Lung (tissue), 12 donors: ENCODE results near the gene HIVEP1. TPM values are rescaled to one million over a fixed set of nuclear protein-coding genes. Genes with fewer than 3 reads are reported as not detected.
"Not testable (repeated sequence)": the region's sequence is repeated elsewhere in the genome, so short reads cannot be mapped to it uniquely, and the experiment has no call there.

ENCODE experiments used
- ATAC-seq: fragments of 200-7000 bp; cut with Tn5 transposase; one replicate; pipeline ENCODE4 v1.9.1; 2020; ENCODE audit warnings: moderate number of reproducible peaks; ENCODE audit not compliant: insufficient read depth, low FRiP score
- DNase-seq, 3 donors: peaks; one replicate each; pipeline ENCODE4 v3.0.0-alpha.2; 2013 to 2017
- H3K27ac ChIP-seq, 2 donors: one replicate each; pipeline ENCODE4 v1.5.1; 2013; ENCODE audit warnings: mild to moderate bottlenecking in 2 of 2, moderate library complexity in 2 of 2, control low read depth in 1 of 2, inconsistent platforms in 1 of 2, low read depth in 1 of 2, low read length in 1 of 2
- H3K27me3 ChIP-seq, 3 donors: one replicate each; pipeline ENCODE4 v1.5.1; 2013; ENCODE audit warnings: low read length in 2 of 3; ENCODE audit not compliant: control insufficient read depth in 3 of 3, insufficient read depth in 3 of 3
- H3K36me3 ChIP-seq, 4 donors: one replicate each; pipeline ENCODE4 v1.5.1; 2013; ENCODE audit warnings: low read length in 4 of 4, mild to moderate bottlenecking in 1 of 4, moderate library complexity in 1 of 4; ENCODE audit not compliant: control insufficient read depth in 4 of 4, insufficient read depth in 4 of 4
- H3K4me1 ChIP-seq, 5 donors: one replicate each; pipeline ENCODE4 v1.5.1; 2013; ENCODE audit warnings: low read length in 5 of 5, mild to moderate bottlenecking in 2 of 5, moderate library complexity in 1 of 5; ENCODE audit not compliant: control insufficient read depth in 5 of 5, insufficient read depth in 5 of 5
- H3K4me3 ChIP-seq: one replicate; pipeline ENCODE4 v1.5.1; 2013; ENCODE audit warnings: mild to moderate bottlenecking, control low read depth, moderate library complexity
- H3K9ac ChIP-seq, 2 donors: one replicate each; pipeline ENCODE4 v1.5.1; 2013; ENCODE audit warnings: low read length in 2 of 2, control low read depth in 1 of 2; ENCODE audit not compliant: insufficient read depth in 1 of 2
- H3K9me3 ChIP-seq, 4 donors: one replicate each; pipeline ENCODE4 v1.5.1; 2013; ENCODE audit warnings: low read length in 3 of 4, mild to moderate bottlenecking in 1 of 4, moderate library complexity in 1 of 4; ENCODE audit not compliant: control insufficient read depth in 4 of 4, insufficient read depth in 3 of 4
- CTCF ChIP-seq: IDR thresholded peaks from 2 replicates; pipeline ENCODE4 v1.5.1; 2012; ENCODE audit warnings: mild to moderate bottlenecking; ENCODE audit errors: control extremely low read depth, extremely low read depth
- WGBS, 2 donors: extraction: QIAGEN DNeasy Blood & Tissue Kit; methylation state at CpG; one replicate each; pipeline ENCODE4 v1.1.7; 2013; 5-methylcytosine and 5-hydroxymethylcytosine counted together
- polyA plus RNA-seq, 2 donors: library from polyadenylated mRNA; stranded (reverse); fragments of 200-250 nt; gene quantifications; one replicate each; pipeline ENCODE4 v1.2.1, GENCODE V29; 2013
- total RNA-seq, 2 donors: library from RNA; depleted of rRNA in 1 of 2; stranded (reverse); fragments of >200 nt in 1 of 2; gene quantifications; one replicate each; pipeline ENCODE4 v1.2.1, GENCODE V29; 2014 to 2021
- donor health status: control.
- donor health status: control.
- donor health status: Bipolar disorder and iron deficiency.
- donor health status: healthy.
- donor health status: DM: yes; HTN: yes; CAD: no.

HIVEP1 gene
- total and polyA plus RNA-seq, 4 donors: 3.1 to 49.6 (median 20.5) TPM

GRCh38 chr6:12173661-12174060 is 161.5 kb downstream of the HIVEP1 start:
- H3K4me3 ChIP-seq: no peak overlapping the region
- no peaks in the 10 kb centered on the region for H3K36me3 ChIP-seq
- H3K27me3 ChIP-seq: no peaks in the 10 kb centered on the region
- DNase-seq: no peak
- no peaks in the 10 kb centered on the region for H3K4me1 ChIP-seq
- no peak overlapping the region for H3K27ac ChIP-seq
- TF ChIP-seq CTCF: no peak
- H3K9ac ChIP-seq: no peak overlapping the region
- 84 to 90% methylated on average over 2 of the region's 2 CpGs for WGBS, 2 donors
- no peak for ATAC-seq
- no peaks in the 10 kb centered on the region for H3K9me3 ChIP-seq

GRCh38 chr6:12174878-12175277 is 162.8 kb downstream of the HIVEP1 start:
- H3K9ac ChIP-seq: no peak overlapping the region
- 95% methylated on average over 2 of the region's 2 CpGs for WGBS, 2 donors
- no peak for TF ChIP-seq CTCF
- no peak overlapping the region for H3K4me3 ChIP-seq
- no peaks in the 10 kb centered on the region for H3K4me1 ChIP-seq
- no peak for DNase-seq
- H3K9me3 ChIP-seq: no peaks in the 10 kb centered on the region
- no peak overlapping the region for H3K27ac ChIP-seq
- no peaks in the 10 kb centered on the region for H3K27me3 ChIP-seq
- ATAC-seq: no peak
- H3K36me3 ChIP-seq: no peaks in the 10 kb centered on the region

GRCh38 chr6:12175626-12176025 is 163.5 kb downstream of the HIVEP1 start:
- no peak overlapping the region for H3K9ac ChIP-seq
- no peaks in the 10 kb centered on the region for H3K4me1 ChIP-seq
- no peaks in the 10 kb centered on the region for H3K36me3 ChIP-seq
- H3K9me3 ChIP-seq: no peaks in the 10 kb centered on the region
- no peak for TF ChIP-seq CTCF
- H3K4me3 ChIP-seq: no peak overlapping the region
- no peaks in the 10 kb centered on the region for H3K27me3 ChIP-seq
- no peak overlapping the region for H3K27ac ChIP-seq
- ATAC-seq (no peak), DNase-seq (no peak)
- 92 to 94% methylated on average over 8 of the region's 8 CpGs for WGBS, 2 donors

GRCh38 chr6:12176782-12177181 is 164.7 kb downstream of the HIVEP1 start:
- not testable (repeated sequence) for H3K36me3 ChIP-seq, H3K9ac ChIP-seq, H3K4me1 ChIP-seq, H3K27me3 ChIP-seq, H3K4me3 ChIP-seq, DNase-seq, H3K27ac ChIP-seq, H3K9me3 ChIP-seq, ATAC-seq
- 80 to 97% methylated on average over 3 of the region's 3 CpGs for WGBS, 2 donors
